Anterior cingulate cortex (tissue), 58 donors: Measurements from ENCODE around the gene ARHGAP22.

Experiments used
- DNase-seq, 58 donors: peaks; one replicate each; lab custom pipeline; 2025; lab: John Stamatoyannopoulos, UW

Gene ARHGAP22

DNA sequence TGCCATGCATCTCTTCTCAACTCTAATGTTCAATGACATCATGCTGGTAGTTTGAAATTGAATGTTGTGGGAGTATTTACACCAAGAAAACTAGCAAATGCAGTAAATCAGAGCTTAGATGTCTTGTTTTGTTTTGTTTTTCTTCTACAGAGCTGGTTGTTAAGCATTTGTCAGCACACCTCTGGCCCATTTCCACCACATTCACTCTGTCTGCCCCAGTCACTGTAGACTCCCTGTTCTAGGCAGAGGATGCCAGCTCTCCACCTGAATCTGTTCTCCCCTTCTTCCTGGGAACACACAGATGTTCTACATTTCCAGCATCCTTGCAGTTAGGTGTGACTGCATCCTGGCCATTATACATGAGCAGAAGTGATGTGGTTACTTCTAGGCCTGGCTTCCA, 4.1 kb upstream of the ARHGAP22 start:
- no peak for DNase-seq

DNA sequence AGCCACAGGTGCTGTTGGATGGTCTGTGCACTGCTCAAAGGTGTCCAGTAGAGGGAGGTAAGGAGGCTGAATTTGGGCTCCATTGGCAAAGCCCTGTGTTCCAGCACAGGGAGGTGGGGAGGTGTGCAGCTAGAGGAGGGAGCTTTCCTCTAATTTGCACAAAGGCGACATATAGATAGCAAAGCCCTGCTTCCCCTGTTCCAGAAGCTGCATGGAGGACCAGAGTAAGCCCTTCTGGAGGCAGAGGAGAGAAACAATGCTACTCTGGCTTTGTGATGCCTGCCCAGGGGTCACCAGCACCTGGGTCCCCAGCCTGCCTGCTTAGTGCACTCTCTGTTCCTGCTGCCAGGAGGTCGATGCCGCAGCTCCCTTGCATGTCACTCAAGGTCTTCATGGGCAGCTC, 3.4 kb upstream of the ARHGAP22 start:
- DNase-seq: peak in 1 of 58 donors; percentile 27

DNA sequence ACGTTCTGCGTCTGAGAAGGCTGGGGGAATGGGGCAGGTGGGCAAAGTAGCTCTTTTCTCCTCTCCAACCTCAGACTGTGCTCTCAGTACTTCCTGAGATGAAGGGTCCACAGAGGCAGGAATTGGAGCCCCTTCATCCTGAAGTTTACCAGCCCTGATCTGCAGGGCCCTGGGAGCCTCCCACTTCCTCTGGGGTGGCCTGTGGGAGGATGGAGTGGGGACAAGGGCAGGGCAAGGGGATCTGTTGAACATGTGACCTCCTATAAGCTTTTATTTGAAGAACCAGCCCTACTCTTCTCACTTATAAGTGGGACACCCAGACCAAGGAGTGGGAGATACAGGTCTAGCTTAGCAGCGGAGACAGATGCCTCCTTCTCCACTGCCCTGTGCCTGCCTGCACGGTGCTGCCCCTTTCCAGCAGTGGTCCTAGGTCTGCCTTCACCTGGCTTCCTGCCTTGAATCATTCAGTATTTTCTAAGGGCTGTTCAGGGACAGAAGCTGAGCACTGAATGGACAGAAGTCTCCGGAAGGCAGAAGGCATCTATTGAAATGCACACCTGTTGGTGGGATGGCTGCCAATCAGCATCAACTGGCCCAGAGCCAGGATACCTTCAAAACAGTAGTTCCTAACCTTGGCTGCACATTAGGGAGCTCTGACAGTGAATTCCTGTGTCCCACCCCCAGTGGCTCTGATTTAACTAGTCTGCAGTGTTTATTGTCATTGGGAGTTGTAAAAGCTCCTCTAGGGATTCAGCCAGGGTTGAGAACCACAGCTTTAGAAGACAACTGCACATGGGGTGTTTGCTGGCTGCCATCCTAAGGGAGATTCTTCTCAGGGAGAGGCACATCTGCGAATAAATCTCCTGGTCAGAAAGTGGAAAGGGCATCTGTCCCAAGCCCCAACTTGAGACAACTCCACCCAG, 2.7 kb upstream of the ARHGAP22 start:
- DNase-seq: no peak

DNA sequence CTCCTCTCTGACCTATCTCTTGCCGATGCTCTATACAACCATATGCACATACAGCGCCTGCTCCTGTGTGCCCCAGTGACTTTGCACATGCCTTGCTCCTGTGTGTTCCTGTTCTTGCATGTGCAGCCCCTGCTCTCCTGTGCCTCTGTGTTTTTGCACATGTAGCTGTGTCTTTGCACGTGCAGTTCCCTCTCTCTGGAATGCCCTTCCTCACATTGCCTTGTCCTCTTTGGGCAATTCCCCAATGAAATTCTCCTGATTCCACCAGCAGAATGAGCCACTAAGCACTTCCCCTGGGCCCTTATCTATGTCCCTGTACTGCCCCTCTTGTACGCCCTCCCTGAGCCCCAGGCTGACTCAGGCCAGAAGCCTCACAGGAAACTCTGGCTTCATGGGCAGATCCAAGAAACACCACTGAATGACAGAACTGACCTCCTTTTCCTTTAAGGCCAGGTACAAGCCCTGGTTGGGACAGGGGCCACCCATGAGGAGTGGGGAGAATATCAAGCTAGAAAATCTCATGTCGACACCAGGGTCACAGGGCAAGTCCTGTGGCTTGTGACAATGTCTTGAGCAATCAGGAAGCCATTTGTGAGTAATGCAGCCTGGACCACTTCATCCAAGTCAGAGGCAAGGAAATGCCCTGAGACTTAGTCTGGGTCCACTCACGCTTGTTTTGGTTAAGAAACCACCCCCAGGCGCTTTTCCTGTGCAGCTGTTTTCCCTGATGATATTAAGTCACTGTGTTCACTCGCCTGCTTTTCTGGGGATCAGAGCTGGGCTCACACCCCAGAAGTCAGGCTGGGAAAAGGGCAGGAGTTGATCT, 1.9 kb upstream of the ARHGAP22 start:
- peak in 1 of 58 donors; percentile 42 for DNase-seq

DNA sequence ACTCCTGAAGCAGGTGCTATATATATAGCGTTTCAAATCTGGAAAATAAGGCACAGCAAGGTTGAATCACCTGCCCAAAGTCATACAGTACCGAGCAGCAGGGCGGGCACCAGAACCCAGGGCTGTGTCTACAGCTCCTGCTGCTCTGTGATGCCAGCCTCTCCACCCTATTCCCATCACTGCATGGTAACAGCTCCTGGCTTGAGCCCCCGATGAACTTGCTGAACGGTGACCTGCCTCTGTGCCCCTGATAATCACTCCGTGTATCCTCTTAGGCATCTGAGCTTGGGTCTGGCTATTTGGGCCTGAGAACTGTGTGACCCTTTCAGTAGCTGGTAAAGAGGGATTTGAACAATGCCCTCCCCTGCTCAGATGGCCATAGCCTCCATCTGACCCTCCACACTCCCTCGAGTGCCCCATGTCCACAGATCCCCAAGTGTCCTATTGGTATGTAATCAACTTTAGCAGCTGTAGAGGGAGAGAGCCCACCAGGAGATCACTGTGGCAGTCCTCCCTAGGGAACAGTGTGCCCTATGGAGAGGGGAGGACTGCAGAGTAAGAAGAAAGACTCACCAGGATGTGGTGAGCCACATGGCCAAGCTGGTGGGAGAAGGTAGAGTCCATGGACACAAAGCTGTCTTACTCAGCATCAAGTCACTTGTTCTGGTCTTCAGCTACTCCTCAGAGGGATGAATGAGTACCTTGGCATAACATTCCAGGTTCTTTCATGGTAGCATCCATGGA, 1.1 kb upstream of the ARHGAP22 start:
- DNase-seq: no peak

DNA sequence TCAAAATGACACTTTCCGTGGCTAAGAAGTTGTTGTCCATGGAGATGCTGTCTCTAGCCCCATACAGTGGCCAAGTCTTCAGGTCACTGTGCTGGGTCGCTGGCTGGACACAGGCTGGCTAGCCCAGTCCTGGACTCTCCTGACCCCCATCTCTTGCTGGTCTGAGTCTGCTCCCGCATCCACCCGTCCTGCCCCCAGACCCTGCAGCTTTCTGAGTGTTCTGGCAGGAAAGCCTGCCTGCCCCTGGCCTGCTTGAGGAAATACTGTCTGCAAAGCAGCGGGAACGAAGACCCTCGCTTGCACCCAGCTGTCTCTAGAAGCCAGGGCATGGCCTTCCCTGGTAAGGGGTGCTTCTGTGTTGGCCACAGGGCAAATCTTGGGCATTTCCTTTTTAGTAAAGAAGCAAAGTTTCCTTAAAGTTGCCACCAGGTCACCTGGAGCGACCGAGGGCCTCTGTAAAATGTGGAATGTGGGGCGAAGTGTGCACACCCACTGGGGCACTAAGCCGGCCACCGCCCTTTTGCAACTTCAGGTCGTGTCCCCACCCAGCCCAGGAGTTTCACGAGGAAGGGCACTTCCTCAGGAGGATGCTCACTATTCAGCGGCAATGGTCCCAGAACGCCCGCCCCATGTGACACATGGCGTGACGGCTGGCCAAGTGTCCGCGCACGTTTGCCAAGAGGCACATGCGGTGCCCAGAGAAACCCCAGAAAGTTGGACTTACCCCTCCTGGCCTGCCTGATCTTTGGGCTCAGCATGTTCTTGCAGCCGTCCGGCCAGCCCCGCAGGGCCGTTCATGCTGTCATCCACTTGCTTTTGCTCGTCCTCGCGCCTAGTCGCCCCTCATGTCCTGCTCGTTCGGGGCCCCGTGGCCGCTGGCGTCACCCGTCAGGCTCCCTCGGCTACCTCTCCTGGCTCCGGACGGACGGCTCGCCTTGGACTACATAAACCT, 558 bp downstream of the ARHGAP22 start:
- peak in 32 of 58 donors; percentile 17 to 80 (median 56) for DNase-seq

DNA sequence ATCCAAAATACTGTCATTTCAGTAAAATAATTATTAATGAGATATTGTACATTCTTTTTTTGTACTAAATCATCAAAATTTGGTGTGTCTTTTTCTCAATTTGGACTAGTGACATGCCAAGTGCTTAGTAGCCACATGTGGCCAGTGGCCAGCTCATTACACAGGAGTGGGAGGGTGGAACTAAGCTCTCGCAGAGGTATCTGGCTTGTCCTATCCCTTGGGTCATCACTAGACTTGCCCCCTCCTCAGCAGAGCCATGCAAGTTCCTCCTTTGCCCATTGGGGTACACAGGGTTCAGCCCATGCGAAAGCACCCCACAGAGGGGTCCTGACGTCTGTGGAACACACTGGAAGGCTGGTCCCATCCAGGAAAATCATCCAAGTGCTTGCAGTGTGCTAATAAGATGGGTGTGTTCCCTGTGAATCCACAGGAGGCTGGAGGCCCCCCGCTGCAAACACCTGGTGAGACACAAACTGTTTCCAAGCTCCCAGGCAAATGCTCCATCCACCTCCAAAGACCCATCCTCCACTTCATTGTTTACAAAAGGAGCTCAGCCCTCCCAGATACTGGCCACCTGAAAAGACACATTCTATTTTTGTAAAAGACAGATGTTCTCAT, 1.3 kb downstream of the ARHGAP22 start:
- no peak for DNase-seq

DNA sequence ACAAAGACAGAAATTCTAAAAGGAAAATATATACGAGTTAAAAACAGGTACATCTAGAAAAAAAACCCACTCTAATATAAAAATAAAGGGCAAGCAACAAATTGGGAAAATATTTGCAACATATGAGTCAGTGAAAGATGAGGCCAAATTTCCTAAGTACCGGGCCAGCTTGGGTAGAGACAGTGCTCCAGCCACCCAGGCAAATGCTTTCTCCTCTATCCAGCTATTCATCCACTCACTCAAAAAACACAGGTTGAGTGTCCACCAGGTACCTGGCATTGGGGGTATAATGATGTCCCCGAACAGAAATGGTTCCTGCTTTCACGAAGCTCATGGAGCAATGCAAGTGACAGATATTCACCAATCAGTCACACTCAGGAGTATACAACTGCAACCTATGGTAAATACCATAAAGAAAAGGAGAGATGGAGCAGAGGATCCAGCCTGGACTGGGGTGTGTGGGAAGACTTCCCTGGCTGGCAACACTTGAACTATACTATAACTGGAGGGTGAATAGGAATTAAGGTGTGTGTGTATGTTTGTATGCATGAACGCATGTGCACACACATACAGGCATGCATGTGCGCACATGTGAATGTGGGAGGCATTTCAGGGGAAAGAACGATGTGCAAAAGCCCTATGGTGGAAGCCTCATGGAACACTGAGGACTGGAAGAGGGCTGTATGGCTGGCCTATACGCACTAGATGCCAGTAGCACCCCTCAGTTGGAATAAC, 2.3 kb downstream of the ARHGAP22 start:
- DNase-seq: no peak

DNA sequence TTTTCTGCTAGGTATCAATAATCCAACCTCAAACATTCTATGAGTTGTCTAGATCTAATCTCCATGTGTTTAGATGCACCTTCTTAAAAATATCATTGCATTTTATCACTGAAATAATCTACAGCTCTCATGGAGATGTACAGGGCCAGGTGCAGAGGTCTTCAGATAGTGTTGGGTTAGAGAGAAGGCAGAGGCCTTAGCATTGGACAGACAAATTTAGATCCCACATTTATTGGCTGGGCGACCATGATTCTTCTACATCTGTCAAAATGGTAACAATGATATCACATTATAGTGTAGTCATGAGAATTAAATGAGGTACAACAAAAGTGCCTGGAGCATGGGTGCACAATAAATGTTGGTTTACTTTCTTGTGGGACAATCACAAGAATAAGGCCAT, 3.1 kb downstream of the ARHGAP22 start:
- DNase-seq: no peak

DNA sequence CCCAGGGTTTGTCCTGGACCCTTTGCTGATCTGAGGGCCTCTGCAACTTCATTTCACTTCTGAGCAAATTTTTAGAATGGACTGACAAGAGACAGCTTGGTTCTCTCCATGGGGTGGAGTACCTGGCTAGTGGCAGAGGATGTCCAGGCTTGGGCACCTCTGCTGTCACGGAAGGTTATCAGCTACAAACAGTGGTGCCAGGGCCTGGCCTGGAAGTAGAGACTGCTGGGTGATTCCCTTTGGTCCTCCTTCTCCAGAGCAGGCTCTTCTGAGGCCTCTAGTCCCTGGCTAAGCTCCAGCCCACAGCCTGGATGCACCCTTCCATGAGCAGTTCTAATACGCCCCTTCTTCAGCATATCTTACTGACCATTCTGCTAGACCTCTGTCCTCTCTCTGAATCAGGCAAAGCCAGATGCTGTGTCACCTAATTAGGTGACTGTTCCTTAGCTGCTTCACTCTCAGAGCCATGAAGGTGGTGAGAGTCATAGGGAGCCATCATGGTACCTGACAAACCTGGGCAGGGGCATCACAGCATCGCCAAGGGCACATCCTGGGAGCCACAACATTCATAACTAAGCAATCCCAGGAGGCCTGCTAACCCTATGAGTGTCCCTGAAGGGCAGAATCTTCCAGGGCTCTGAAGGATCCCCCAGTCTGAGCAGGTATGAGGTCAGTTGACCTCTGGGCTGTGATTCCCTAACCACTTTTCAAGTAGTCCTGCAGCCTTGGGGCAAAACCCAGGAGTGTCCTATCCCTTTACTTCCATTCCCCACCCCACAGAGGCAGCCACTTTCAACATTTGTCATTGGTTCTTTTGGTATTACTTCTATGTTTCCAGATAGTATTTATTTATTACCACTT, 4.0 kb downstream of the ARHGAP22 start:
- DNase-seq: no peak

DNA sequence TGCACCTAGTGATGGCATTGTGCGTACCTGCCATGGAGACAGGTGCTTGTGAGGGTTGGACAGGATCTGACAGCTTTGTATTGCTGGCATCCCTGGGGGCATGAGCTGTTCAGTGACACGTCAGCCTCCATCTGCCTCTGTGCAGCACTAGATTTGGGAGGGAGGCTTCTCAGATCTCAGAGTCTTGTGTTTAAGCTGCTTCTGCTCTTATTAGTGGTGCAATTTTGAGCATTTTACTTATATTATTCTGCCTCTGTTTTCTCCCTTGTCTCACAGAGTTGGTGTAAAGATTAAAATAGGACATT, 5.1 kb downstream of the ARHGAP22 start:
- no peak for DNase-seq

DNA sequence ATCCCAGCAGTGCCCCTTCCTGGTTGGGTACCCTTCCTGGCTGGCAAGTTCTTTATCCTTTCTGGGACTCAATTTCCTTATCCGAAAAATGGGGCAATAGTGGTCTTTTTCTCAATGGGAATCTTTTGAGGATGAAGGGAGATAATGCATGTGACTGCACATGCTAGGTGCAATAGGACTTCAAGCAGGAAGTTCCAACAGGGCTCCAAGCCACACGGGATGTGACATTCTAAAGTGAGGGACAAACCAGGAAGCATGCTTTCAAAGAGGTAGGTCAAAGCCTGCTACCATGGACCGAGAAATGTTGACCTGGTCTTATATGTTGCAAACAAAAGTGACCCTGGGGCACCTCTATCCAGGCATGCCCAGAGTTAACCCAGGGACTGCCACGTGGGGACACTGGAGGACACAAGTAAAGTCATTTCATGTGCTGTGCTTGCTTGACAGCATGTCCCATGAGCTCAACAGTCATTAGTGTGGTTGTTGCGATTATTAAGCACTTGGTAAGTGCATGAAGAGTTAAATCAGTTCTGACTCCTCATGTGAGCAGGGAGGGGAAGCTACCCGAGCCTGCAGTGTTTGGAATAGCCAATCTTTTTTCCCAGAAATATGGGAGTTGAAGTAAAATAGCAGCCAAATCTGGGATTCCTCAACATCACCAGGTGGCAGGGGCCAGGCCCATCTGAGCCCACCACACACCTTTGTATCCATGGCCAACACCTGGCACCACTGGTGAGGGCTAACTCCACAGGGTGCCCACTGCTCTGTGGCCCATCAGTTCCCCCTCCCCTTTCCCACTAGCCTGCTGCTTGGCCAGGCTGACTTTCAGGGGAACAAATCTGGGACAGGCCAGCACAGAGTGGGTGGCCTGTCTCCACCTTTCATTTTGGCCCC, 5.7 kb downstream of the ARHGAP22 start:
- no peak for DNase-seq

DNA sequence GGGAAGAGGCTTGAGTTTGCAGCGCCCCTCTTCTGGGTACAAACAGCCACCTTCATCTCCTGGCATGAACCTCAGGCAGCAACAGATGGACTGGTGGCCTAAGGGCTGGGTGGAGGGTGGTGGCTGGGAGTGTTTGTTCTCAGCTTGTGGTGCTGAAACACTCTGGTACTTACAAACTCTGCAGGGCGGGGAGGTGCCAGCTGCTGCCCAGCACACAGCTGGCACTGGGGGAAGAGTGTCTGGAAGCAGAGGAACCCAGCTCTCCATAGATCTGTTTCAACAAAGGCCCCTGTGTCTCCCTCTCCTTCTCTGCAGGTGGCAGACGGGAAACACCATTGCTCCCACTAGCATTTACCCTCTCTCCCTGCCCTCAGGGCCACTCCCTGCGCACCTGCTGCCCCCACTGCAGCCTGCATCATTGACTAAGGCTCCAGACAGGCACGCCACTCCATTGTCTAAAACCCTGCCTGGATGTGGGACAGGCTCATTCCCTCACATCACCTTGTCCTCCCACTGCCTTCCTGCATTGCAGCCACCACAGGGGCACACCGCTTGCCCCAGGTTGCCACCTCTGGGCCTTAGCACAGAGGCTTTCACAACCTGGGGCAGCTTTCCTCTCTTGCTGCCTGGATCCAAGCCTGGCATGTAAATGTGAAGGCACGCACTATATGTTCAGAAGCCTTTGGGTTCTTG, 6.5 kb downstream of the ARHGAP22 start:
- peak in 45 of 58 donors; percentile 27 to 94 (median 68) for DNase-seq

DNA sequence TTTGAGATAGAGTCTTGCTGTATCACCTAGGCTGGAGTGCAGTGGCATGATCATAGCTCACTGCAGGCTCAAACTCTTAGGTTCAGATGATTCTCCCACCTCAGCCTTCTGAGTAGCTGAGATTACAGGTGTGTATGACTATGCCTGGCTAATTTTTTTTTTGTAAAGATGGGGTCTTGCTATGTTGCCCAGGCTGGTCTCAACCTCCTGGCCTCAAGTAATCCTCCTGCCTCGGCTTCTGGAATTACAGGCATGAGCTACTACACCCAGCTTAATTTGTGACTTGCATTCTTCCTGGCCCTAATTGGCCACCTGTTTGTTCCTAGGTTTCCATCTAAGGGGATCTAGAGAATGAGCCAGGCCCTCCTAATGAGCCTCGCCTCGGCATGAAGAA, 9.3 kb downstream of the ARHGAP22 start:
- DNase-seq: no peak

DNA sequence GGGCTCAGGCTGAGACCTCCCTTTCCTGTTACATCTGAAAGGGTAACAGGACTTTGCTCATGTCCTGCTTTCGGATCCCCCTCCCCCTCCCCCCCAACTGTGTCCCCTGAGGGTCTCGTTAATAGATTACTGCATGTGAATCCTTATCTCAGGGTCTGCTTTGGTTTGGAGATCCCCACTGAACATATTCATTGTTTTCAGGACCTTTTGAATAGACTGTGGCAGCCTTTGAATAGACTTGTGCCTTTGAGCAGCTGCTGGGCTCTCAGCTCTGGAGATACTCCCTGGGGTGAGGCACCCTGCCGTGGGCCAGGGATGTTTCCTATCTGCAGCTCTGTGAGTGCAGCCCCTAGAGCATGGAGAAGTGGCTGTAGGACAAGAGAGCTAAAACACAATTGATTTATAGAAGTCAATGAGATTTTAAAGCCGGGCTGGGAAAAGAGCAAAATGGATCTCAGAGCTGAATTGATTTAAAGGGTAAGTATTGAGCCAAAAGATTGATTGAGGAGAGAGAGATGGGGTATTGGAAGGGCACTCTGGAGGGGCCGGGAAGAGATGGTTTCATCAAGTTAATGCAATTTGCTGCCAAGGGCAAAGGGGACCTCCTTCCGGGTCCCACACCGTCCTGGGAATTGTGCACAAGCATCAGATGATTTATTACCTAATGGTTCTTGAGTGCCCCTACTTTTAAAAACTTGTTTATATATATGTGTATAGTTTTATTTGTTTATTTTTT, 9.9 kb downstream of the ARHGAP22 start:
- DNase-seq: no peak
